IMR-90 (cell line): ENCODE measurements around the gene PRKAR1B. TPM values are rescaled to one million over a fixed set of nuclear protein-coding genes. Genes with fewer than 3 reads are reported as not detected.
"Not testable (repeated sequence)": the region's sequence is repeated elsewhere in the genome, so short reads cannot be mapped to it uniquely, and the experiment has no call there.

Source experiments
- ATAC-seq: fragments of 200-7000 bp; cut with Tn5 transposase; 2 replicates; pipeline ENCODE4 v1.9.1; 2020; ENCODE audit warnings: low read depth, mild to moderate bottlenecking, moderate library complexity
- BruUV-seq: library from RNA; stranded (reverse); fragments of 400-500 nt; replicated peaks from 2 replicates; lab custom pipeline; 2021; lab: Mats Ljungman, UMichigan
- CTCF ChIA-PET: fragments of 300-600 bp; formaldehyde crosslinking; extraction: SDS; loops from one replicate; lab custom pipeline; 2021; ENCODE audit warnings: antibody characterized with exemption; lab: Yijun Ruan, JAX
- POLR2A ChIA-PET: fragments of 300-600 bp; sonication (Branson Sonifier 250); formaldehyde crosslinking; loops from one replicate; lab custom pipeline; 2022; ENCODE audit warnings: antibody characterized with exemption; ENCODE audit not compliant: unreplicated experiment; lab: Charles Lee
- DNase-seq: peaks from one replicate; pipeline ENCODE4 v3.0.0; 2013
- H2AFZ ChIP-seq: replicated peaks from 2 replicates; pipeline ENCODE3; 2013; ENCODE audit warnings: low read length, mild to moderate bottlenecking; ENCODE audit not compliant: poor library complexity
- H2AK5ac ChIP-seq: 2 replicates; pipeline ENCODE4 v1.6.1; 2013; ENCODE audit warnings: low read depth, low read length, inconsistent platforms
- H2AK9ac ChIP-seq: replicated peaks from 2 replicates; pipeline ENCODE3; 2013; ENCODE audit warnings: mild to moderate bottlenecking, low read depth, low read length, moderate library complexity; ENCODE audit not compliant: poor library complexity
- H2BK120ac ChIP-seq: 2 replicates; pipeline ENCODE4 v1.6.1; 2013; ENCODE audit warnings: low read depth, low read length, inconsistent platforms
- H2BK15ac ChIP-seq: 3 replicates; pipeline ENCODE4 v1.6.1; 2013; ENCODE audit warnings: low read depth, low read length, inconsistent platforms
- H2BK20ac ChIP-seq: 2 replicates; pipeline ENCODE4 v1.6.1; 2013; ENCODE audit warnings: low read depth, mild to moderate bottlenecking, inconsistent platforms, low read length, moderate library complexity
- H2BK5ac ChIP-seq: 2 replicates; pipeline ENCODE4 v1.6.1; 2013; ENCODE audit warnings: mild to moderate bottlenecking, low read depth, low read length, inconsistent platforms; ENCODE audit not compliant: poor library complexity, severe bottlenecking
- H3K14ac ChIP-seq: replicated peaks from 2 replicates; pipeline ENCODE4 v1.6.1; 2013; ENCODE audit warnings: low read depth, low read length, inconsistent platforms
- H3K18ac ChIP-seq: 2 replicates; pipeline ENCODE4 v1.6.1; 2013; ENCODE audit warnings: low read depth, low read length, control low read depth
- H3K23ac ChIP-seq: 2 replicates; pipeline ENCODE4 v1.6.1; 2013; ENCODE audit warnings: low read depth, low read length, inconsistent platforms
- H3K27ac ChIP-seq: 2 replicates; pipeline ENCODE4 v1.5.1; 2013; ENCODE audit warnings: mild to moderate bottlenecking, control low read depth, low read length; ENCODE audit not compliant: insufficient read depth
- H3K27me3 ChIP-seq: 2 replicates; pipeline ENCODE4 v1.6.1; 2013; ENCODE audit warnings: low read length; ENCODE audit not compliant: control insufficient read depth, insufficient read depth
- H3K36me3 ChIP-seq: 2 replicates; pipeline ENCODE4 v1.6.1; 2013; ENCODE audit warnings: low read length, mixed read lengths; ENCODE audit not compliant: control insufficient read depth, insufficient read depth
- H3K4ac ChIP-seq: 2 replicates; pipeline ENCODE4 v1.6.1; 2013; ENCODE audit warnings: low read depth, low read length, inconsistent platforms
- H3K4me1 ChIP-seq: 2 replicates; pipeline ENCODE4 v1.6.1; 2013; ENCODE audit warnings: low read length, mixed read lengths; ENCODE audit not compliant: control insufficient read depth, insufficient read depth
- H3K4me2 ChIP-seq: 2 replicates; pipeline ENCODE4 v1.6.1; 2013; ENCODE audit warnings: low read depth, mild to moderate bottlenecking, control low read depth, low read length, moderate library complexity
- H3K4me3 ChIP-seq: 2 replicates; pipeline ENCODE4 v1.5.1; 2013; ENCODE audit warnings: low read depth, mild to moderate bottlenecking, control low read depth, low read length, moderate library complexity; ENCODE audit not compliant: insufficient read depth
- H3K56ac ChIP-seq: 2 replicates; pipeline ENCODE4 v1.6.1; 2013; ENCODE audit warnings: low read length, inconsistent platforms; ENCODE audit not compliant: insufficient read depth; ENCODE audit errors: extremely low read depth
- H3K79me1 ChIP-seq, 2 experiments: 2 replicates each; pipeline ENCODE4 v1.6.1; 2013; ENCODE audit warnings: low read length in 2 of 2, inconsistent platforms in 1 of 2, low read depth in 1 of 2
- H3K9ac ChIP-seq: 2 replicates; pipeline ENCODE4 v1.6.1; 2013; ENCODE audit warnings: low read depth, low read length, control low read depth
- H3K9me1 ChIP-seq: 2 replicates; pipeline ENCODE4 v1.6.1; 2013; ENCODE audit warnings: low read length, inconsistent platforms; ENCODE audit not compliant: insufficient read depth
- H3K9me3 ChIP-seq: 2 replicates; pipeline ENCODE4 v1.6.1; 2013; ENCODE audit warnings: low read length; ENCODE audit not compliant: control insufficient read depth, insufficient read depth
- H4K20me1 ChIP-seq: 2 replicates; pipeline ENCODE4 v1.6.1; 2013; ENCODE audit warnings: low read length, inconsistent platforms; ENCODE audit not compliant: insufficient read depth
- H4K5ac ChIP-seq: 2 replicates; pipeline ENCODE4 v1.6.1; 2013; ENCODE audit warnings: mild to moderate bottlenecking, low read depth, low read length, control low read depth
- H4K8ac ChIP-seq, 2 experiments: 2 replicates each; pipeline ENCODE4 v1.6.1; 2013; ENCODE audit warnings: low read depth in 2 of 2, low read length in 2 of 2, control low read depth in 1 of 2, inconsistent platforms in 1 of 2
- H4K91ac ChIP-seq: 2 replicates; pipeline ENCODE4 v1.6.1; 2013; ENCODE audit warnings: low read depth, low read length, inconsistent platforms; ENCODE audit not compliant: insufficient read depth
- WGBS, 2 experiments: methylation state at CpG; one replicate each; pipeline versions ENCODE4 v1.1.5 to v1.1.7; 2013; ENCODE audit warnings: missing lambda C conversion rate in 2 of 2; ENCODE audit not compliant: insufficient read length in 1 of 2; ENCODE audit errors: extremely low coverage in 2 of 2; 5-methylcytosine and 5-hydroxymethylcytosine counted together
- dilution Hi-C: fragments of 300-500 bp; cut with HindIII; formaldehyde crosslinking; loops from one replicate; pipeline ENCODE4 v1.14.3; 2018; ENCODE audit warnings: low sequenced_read_pairs; ENCODE audit not compliant: unreplicated experiment
- in situ Hi-C: fragments of 300-500 bp; cut with MboI; formaldehyde crosslinking; loops from 3 replicates; pipeline ENCODE4 v1.14.3; 2019; ENCODE audit warnings: low sequenced_read_pairs, inconsistent platforms, mixed read lengths
- intact Hi-C: fragments of 100-400 bp; cut with micrococcal nuclease; formaldehyde crosslinking; loops from 2 replicates; pipeline ENCODE4 v1.10.0; 2022
- polyA plus RNA-seq, 3 experiments: library from polyadenylated mRNA; depleted of rRNA; stranded (reverse); fragments of >200 nt; gene quantifications; 2 replicates each; pipeline ENCODE4 v1.2.3, GENCODE V29; 2012; ENCODE audit warnings: low replicate concordance in 1 of 3
- total RNA-seq: library from RNA; depleted of rRNA; stranded (reverse); fragments of >200 nt; gene quantifications from 2 replicates; pipeline ENCODE4 v1.2.3, GENCODE V29; 2012

Gene PRKAR1B
- total and polyA plus RNA-seq, 2 of the 4 experiments (the other 2 are of a cell fraction) = 15.2 to 20.2 TPM

DNA sequence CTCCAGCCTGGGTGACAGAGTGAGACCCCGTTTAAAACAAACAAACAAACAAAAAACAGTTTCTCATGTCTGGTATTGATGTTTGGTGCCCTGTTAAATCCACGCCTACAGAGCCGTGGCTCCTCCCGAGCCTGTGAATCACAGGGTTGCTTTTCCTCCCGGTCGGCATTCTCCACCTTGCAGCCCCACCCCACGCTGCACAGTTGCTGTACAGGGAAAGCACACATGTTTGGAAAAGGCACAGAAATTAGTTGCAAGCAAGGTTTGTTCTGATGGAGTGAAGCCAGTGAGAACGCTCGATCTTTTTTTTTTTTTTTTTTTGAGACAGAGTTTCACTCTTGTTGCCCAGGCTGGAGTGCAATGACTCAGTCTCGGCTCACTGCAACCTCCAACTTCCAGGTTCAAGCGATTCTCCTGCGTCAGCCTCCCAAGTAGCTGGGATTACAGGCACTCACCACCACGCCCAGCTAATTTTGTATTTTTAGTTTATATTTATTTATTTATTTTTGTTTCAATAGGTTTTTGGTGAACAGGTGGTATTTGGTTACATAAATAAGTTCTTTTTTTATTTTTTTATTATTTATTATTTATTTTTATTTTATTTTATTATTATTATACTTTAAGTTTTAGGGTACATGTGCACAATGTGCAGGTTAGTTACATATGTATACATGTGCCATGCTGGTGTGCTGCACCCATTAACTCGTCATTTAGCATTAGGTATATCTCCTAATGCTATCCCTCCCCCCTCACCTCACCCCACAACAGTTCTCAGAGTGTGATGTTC lies 16.5 kb upstream of the PRKAR1B start:
- CTCF ChIA-PET = not testable (repeated sequence)

More for the DNA sequence above, 16.5 kb upstream of the PRKAR1B start:
- BruUV-seq, H3K9me1 ChIP-seq, dilution Hi-C loops, H2AK9ac ChIP-seq, in situ Hi-C loops, DNase-seq, H4K91ac ChIP-seq, H2AFZ ChIP-seq, H4K20me1 ChIP-seq, H3K14ac ChIP-seq, H3K9ac ChIP-seq, H3K27ac ChIP-seq, intact Hi-C loops, H2BK15ac ChIP-seq, H3K4me3 ChIP-seq, H2AK5ac ChIP-seq, H3K23ac ChIP-seq, H2BK5ac ChIP-seq, H3K4ac ChIP-seq, H2BK120ac ChIP-seq, H3K56ac ChIP-seq, H2BK20ac ChIP-seq, H4K8ac ChIP-seq, H3K27me3 ChIP-seq, ATAC-seq, H4K5ac ChIP-seq, H3K4me2 ChIP-seq, POLR2A ChIA-PET, H3K4me1 ChIP-seq, H3K18ac ChIP-seq, H3K9me3 ChIP-seq: not testable (repeated sequence)
- H3K79me1 ChIP-seq = peaks cover 1 to 39% of the 10 kb centered on the region in 2 experiments; a peak in 3 of 4 replicates
- WGBS, 2 experiments = 100% methylated on average over 5 of the region's 14 CpGs; no CpG with 5 or more reads in 1 of the 2 experiments
- peaks cover 21% of the 10 kb centered on the region for H3K36me3 ChIP-seq
